PC-3 (cell line): ENCODE results near the gene NIPBL. TPM values are rescaled to one million over a fixed set of nuclear protein-coding genes. Genes with fewer than 3 reads are reported as not detected.
"Not testable (repeated sequence)": the region's sequence is repeated elsewhere in the genome, so short reads cannot be mapped to it uniquely, and the experiment has no call there.

Experiments used
- ATAC-seq: fragments of 200-7000 bp; cut with Tn5 transposase; 2 replicates; pipeline ENCODE4 v1.9.1; 2020; ENCODE audit warnings: mild to moderate bottlenecking, moderate library complexity
- BruUV-seq: library from RNA; stranded (reverse); fragments of 400-500 nt; replicated peaks from 2 replicates; lab custom pipeline; 2021; lab: Mats Ljungman, UMichigan
- CTCF ChIA-PET: fragments of 300-600 bp; sonication (Branson Sonifier 250); formaldehyde crosslinking; loops from one replicate; lab custom pipeline; 2022; ENCODE audit warnings: antibody characterized with exemption; lab: Charles Lee
- POLR2A ChIA-PET: fragments of 300-600 bp; sonication (Branson Sonifier 250); formaldehyde crosslinking; loops from one replicate; lab custom pipeline; 2022; ENCODE audit warnings: antibody characterized with exemption; ENCODE audit not compliant: unreplicated experiment; lab: Charles Lee
- DNase-seq: peaks from one replicate; pipeline ENCODE4 v3.0.0-alpha.2; 2015
- H2AFZ ChIP-seq: fragments of 300-600 bp; sonication (generic); 2 replicates; pipeline ENCODE4 v1.6.0; 2016; ENCODE audit warnings: antibody characterized with exemption, low read length
- H3F3A ChIP-seq: fragments of 300-600 bp; sonication (generic); one replicate; pipeline ENCODE4 v1.6.0; 2017; ENCODE audit warnings: antibody characterized with exemption, low read length, control low read depth, mild to moderate bottlenecking; ENCODE audit not compliant: unreplicated experiment
- H3K27ac ChIP-seq: fragments of 300-600 bp; sonication (generic); 2 replicates; pipeline ENCODE4 v1.5.1; 2016; ENCODE audit warnings: mild to moderate bottlenecking, low read length
- H3K27me3 ChIP-seq: fragments of 300-600 bp; sonication (generic); 2 replicates; pipeline ENCODE4 v1.6.1; 2016; ENCODE audit warnings: low read length, mixed read lengths
- H3K36me3 ChIP-seq: fragments of 300-600 bp; sonication (generic); 2 replicates; pipeline ENCODE4 v1.6.1; 2016; ENCODE audit warnings: low read depth, mixed run types, low read length, mixed read lengths
- H3K4me1 ChIP-seq: fragments of 300-600 bp; sonication (generic); 2 replicates; pipeline ENCODE4 v1.5.1; 2016; ENCODE audit warnings: low read length; ENCODE audit not compliant: insufficient read depth
- H3K4me2 ChIP-seq: fragments of 300-600 bp; sonication (generic); 2 replicates; pipeline ENCODE4 v1.6.0; 2016; ENCODE audit warnings: low read length
- H3K4me3 ChIP-seq: fragments of 300-600 bp; sonication (generic); 2 replicates; pipeline ENCODE4 v1.5.1; 2016; ENCODE audit warnings: mild to moderate bottlenecking, low read length, mixed read lengths
- H3K79me2 ChIP-seq: fragments of 300-600 bp; sonication (generic); 2 replicates; pipeline ENCODE4 v1.6.1; 2017; ENCODE audit warnings: low read length, mixed read lengths
- H3K9ac ChIP-seq: fragments of 300-600 bp; sonication (generic); 2 replicates; pipeline ENCODE4 v1.6.0; 2016; ENCODE audit warnings: mild to moderate bottlenecking, low read length
- H3K9me2 ChIP-seq: fragments of 300-600 bp; sonication (generic); replicated peaks from 2 replicates; pipeline ENCODE4 v1.6.1; 2016; ENCODE audit warnings: mixed run types, low read length, mixed read lengths
- H3K9me3 ChIP-seq: fragments of 300-600 bp; sonication (generic); 2 replicates; pipeline ENCODE4 v1.6.1; 2016; ENCODE audit warnings: low read length, mixed read lengths
- H4K20me1 ChIP-seq: fragments of 300-600 bp; sonication (generic); 2 replicates; pipeline ENCODE4 v1.6.1; 2016; ENCODE audit warnings: low read length, mixed read lengths
- CTCF ChIP-seq: fragments of 300-600 bp; sonication (generic); conservative IDR thresholded peaks from 2 replicates; pipeline ENCODE4 v1.5.1; 2017; ENCODE audit warnings: antibody characterized with exemption, low read depth, mild to moderate bottlenecking, low read length
- EZH2 ChIP-seq: fragments of 300-600 bp; sonication (generic); IDR thresholded peaks from one replicate; pipeline ENCODE4 v1.6.1; 2017; ENCODE audit warnings: antibody characterized with exemption, mild to moderate bottlenecking, low read length; ENCODE audit not compliant: unreplicated experiment
- EZH2phosphoT487 ChIP-seq: fragments of 300-600 bp; sonication (generic); IDR thresholded peaks from 2 replicates; pipeline ENCODE4 v1.6.1; 2018; ENCODE audit warnings: mild to moderate bottlenecking, antibody characterized with exemption, low read length, borderline replicate concordance
- intact Hi-C: fragments of 100-400 bp; cut with micrococcal nuclease; formaldehyde crosslinking; loops from 2 replicates; pipeline ENCODE4 v1.9.0; 2023
- total RNA-seq: library from RNA; depleted of rRNA; stranded (reverse); fragments of >200 nt; gene quantifications from 2 replicates; pipeline ENCODE4 v1.2.3, GENCODE V29; 2014

NIPBL gene
- total RNA-seq, 1 experiment from 2014 or later, result 16.8 TPM

GRCh38 chr5:36888303-36888702 is 11.7 kb downstream of the NIPBL start:
- Histone ChIP-seq H3K27me3 (no peaks in the 10 kb centered on the region), H3K9me3 (no peaks in the 10 kb centered on the region), H3K4me3 (no peak overlapping the region), H3K36me3 (no peaks in the 10 kb centered on the region), H3K27ac (no peak overlapping the region), H3F3A (no peaks in the 10 kb centered on the region), H3K9me2 (no peaks in the 10 kb centered on the region), H3K4me1 (peaks cover 9% of the 10 kb centered on the region; the same call in 1 of the 2 replicates), H3K4me2 (no peak overlapping the region), H3K79me2 (peaks cover 94% of the 10 kb centered on the region), H4K20me1 (peaks cover 18% of the 10 kb centered on the region), H2AFZ (no peak overlapping the region), H3K9ac (no peak overlapping the region)
- ATAC-seq, result no peak
- DNase-seq, result no peak
- CTCF ChIA-PET, result no interaction called here
- intact Hi-C loops, result no loop called here
- POLR2A ChIA-PET, result no interaction called here
- BruUV-seq, result no TSS peak
- TF ChIP-seq EZH2 (no peak), EZH2phosphoT487 (no peak), CTCF (no peak)

GRCh38 chr5:36889264-36889663 is 12.7 kb downstream of the NIPBL start:
- Histone ChIP-seq H3K4me2 (no peak overlapping the region), H3K27me3 (no peaks in the 10 kb centered on the region), H3K9me3 (no peaks in the 10 kb centered on the region), H3K9ac (no peak overlapping the region), H3K4me1 (peaks cover 9% of the 10 kb centered on the region; the same call in 1 of the 2 replicates), H3K79me2 (peaks cover 94% of the 10 kb centered on the region), H2AFZ (no peak overlapping the region), H3K36me3 (no peaks in the 10 kb centered on the region), H3K4me3 (no peak overlapping the region), H3K27ac (no peak overlapping the region), H4K20me1 (peaks cover 23% of the 10 kb centered on the region), H3F3A (no peaks in the 10 kb centered on the region), H3K9me2 (no peaks in the 10 kb centered on the region)
- DNase-seq (no peak), ATAC-seq (no peak)
- POLR2A ChIA-PET, result no interaction called here
- BruUV-seq, result no TSS peak
- TF ChIP-seq EZH2 (no peak), EZH2phosphoT487 (no peak), CTCF (no peak)
- CTCF ChIA-PET, result no interaction called here
- intact Hi-C loops, result no loop called here

- H3K4me1 ChIP-seq, result peaks cover 9% of the 10 kb centered on the region; the same call in 1 of the 2 replicates
- H3K27ac ChIP-seq, result no peak overlapping the region
- H3F3A ChIP-seq, result no peaks in the 10 kb centered on the region
- no peaks in the 10 kb centered on the region for H3K36me3 ChIP-seq
- H3K79me2 ChIP-seq, result peaks cover 93% of the 10 kb centered on the region
- no peak overlapping the region for H3K9ac ChIP-seq
- POLR2A ChIA-PET, result no interaction called here
- H3K9me3 ChIP-seq, result no peaks in the 10 kb centered on the region
- H3K4me3 ChIP-seq, result no peak overlapping the region
- intact Hi-C loops, result no loop called here
- H4K20me1 ChIP-seq, result peaks cover 23% of the 10 kb centered on the region
- DNase-seq (no peak), ATAC-seq (no peak)
- CTCF ChIA-PET, result no interaction called here
- H3K27me3 ChIP-seq, result no peaks in the 10 kb centered on the region
- H3K9me2 ChIP-seq, result no peaks in the 10 kb centered on the region
- H2AFZ ChIP-seq, result no peak overlapping the region
- BruUV-seq, result no TSS peak
- no peak overlapping the region for H3K4me2 ChIP-seq
- no peak for TF ChIP-seq EZH2phosphoT487
- no peak for TF ChIP-seq EZH2
- TF ChIP-seq CTCF, result no peak
Observed at GRCh38 chr5:36891266-36891665, 14.7 kb downstream of the NIPBL start.

GRCh38 chr5:36892085-36892830 is 15.7 kb downstream of the NIPBL start:
- H3K36me3 ChIP-seq, H2AFZ ChIP-seq, H3K4me2 ChIP-seq, H3K4me1 ChIP-seq, H3K9ac ChIP-seq, H3K4me3 ChIP-seq, CTCF ChIA-PET, H3K9me2 ChIP-seq, DNase-seq, ATAC-seq, intact Hi-C loops, H3F3A ChIP-seq, H3K27me3 ChIP-seq, H3K27ac ChIP-seq, POLR2A ChIA-PET, BruUV-seq, H3K9me3 ChIP-seq: not testable (repeated sequence)
- H4K20me1 ChIP-seq, result peaks cover 19% of the 10 kb centered on the region
- H3K79me2 ChIP-seq, result peaks cover 93% of the 10 kb centered on the region
